SU-DHL-6 (cell line): ENCODE results near the gene ELAVL3.

Experiments
- EZH2phosphoT487 ChIP-seq: fragments of 200-600 bp; sonication (generic), shearing (Covaris generic); conservative IDR thresholded peaks from 2 replicates; pipeline ENCODE4 v1.6.1; 2018; ENCODE audit warnings: mild to moderate bottlenecking, antibody characterized with exemption, low read length, moderate library complexity, mixed read lengths
- TF ChIP-seq, protein P1 (sequence below): fragments of 200-600 bp; sonication (generic); IDR thresholded peaks from one replicate; pipeline ENCODE4 v1.5.1; 2017; ENCODE audit warnings: antibody characterized with exemption, mild to moderate bottlenecking, low read length, moderate library complexity; ENCODE audit not compliant: insufficient read depth, poor library complexity, severe bottlenecking

DNA sequence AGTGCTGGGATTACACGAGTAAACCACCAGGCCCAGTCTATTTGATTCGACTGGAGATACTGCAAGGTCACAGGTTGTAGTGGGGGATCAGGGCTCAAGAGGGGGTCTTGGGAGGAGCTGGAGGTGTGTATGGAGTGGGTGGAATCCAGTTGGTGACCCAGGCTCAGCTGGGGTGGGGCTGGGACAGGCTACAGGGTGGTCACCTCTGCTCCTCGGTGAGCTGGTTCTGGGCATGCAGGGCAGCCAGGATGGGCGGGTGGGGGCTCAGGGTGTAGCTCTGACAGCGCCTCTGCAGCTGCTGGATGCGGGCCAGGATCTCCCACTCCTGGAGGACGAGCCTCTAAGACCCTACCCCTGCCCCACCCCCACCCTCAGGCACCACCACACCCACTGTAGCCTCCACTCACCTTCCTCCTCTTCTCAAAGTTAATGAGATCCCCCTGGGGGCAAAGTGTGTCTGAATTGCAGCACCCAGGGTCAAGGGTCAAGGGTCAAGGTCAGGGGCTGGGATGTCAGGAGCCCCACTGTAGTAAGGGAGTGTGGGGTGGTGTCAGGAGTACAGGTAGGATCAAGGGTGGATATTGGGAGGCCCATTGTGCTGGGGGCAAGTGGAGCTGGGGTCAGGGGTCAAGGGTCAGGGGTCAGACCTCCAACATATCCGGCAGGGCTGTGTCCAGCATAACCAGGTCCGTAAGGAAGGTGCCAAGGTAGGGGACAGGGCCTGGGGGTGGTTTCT lies 78.9 kb downstream of the ELAVL3 start:
- TF ChIP-seq, protein P1, sequence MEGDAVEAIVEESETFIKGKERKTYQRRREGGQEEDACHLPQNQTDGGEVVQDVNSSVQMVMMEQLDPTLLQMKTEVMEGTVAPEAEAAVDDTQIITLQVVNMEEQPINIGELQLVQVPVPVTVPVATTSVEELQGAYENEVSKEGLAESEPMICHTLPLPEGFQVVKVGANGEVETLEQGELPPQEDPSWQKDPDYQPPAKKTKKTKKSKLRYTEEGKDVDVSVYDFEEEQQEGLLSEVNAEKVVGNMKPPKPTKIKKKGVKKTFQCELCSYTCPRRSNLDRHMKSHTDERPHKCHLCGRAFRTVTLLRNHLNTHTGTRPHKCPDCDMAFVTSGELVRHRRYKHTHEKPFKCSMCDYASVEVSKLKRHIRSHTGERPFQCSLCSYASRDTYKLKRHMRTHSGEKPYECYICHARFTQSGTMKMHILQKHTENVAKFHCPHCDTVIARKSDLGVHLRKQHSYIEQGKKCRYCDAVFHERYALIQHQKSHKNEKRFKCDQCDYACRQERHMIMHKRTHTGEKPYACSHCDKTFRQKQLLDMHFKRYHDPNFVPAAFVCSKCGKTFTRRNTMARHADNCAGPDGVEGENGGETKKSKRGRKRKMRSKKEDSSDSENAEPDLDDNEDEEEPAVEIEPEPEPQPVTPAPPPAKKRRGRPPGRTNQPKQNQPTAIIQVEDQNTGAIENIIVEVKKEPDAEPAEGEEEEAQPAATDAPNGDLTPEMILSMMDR, result no peak
- TF ChIP-seq EZH2phosphoT487, result no peak
